HFF-Myc (cell line): Measurements from ENCODE around the gene CCDC83.

Experiments
- DNase-seq: peaks from one replicate; pipeline ENCODE4 v3.0.0-alpha.2; 2011; ENCODE audit warnings: low read depth; ENCODE audit errors: extremely low read depth
- H3K4me3 ChIP-seq: replicated peaks from 2 replicates; pipeline ENCODE4 v1.5.1; 2011; ENCODE audit warnings: low read depth, mild to moderate bottlenecking, control low read depth, low read length
- TF ChIP-seq, protein P1 (sequence below): IDR thresholded peaks from 2 replicates; pipeline ENCODE4 v1.5.1; 2012; ENCODE audit warnings: mild to moderate bottlenecking, low read depth, low read length, control low read depth; ENCODE audit errors: missing control alignments

CCDC83 gene

DNA sequence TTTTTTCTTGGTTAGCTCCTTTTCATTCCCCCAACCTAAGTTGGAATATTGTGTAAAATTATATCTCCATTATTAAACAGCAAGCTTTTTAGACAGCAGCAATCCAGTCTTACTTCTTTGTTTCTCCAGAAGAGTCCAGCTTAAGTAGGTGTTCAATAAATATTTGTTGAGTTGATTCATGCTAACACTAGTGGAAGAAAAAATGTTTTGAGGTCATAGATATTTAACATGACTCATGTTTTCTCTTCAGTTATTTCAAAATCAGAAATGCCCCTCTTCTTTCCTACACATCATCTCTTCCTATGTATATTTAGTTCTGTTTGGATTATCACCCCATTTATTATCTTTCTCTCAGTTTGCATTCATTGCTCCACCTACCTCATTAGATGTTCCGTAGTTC lies 20.3 kb downstream of the CCDC83 start:
- TF ChIP-seq, protein P1, sequence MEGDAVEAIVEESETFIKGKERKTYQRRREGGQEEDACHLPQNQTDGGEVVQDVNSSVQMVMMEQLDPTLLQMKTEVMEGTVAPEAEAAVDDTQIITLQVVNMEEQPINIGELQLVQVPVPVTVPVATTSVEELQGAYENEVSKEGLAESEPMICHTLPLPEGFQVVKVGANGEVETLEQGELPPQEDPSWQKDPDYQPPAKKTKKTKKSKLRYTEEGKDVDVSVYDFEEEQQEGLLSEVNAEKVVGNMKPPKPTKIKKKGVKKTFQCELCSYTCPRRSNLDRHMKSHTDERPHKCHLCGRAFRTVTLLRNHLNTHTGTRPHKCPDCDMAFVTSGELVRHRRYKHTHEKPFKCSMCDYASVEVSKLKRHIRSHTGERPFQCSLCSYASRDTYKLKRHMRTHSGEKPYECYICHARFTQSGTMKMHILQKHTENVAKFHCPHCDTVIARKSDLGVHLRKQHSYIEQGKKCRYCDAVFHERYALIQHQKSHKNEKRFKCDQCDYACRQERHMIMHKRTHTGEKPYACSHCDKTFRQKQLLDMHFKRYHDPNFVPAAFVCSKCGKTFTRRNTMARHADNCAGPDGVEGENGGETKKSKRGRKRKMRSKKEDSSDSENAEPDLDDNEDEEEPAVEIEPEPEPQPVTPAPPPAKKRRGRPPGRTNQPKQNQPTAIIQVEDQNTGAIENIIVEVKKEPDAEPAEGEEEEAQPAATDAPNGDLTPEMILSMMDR = no peak
- H3K4me3 ChIP-seq = no peak overlapping the region
- no peak for DNase-seq

DNA sequence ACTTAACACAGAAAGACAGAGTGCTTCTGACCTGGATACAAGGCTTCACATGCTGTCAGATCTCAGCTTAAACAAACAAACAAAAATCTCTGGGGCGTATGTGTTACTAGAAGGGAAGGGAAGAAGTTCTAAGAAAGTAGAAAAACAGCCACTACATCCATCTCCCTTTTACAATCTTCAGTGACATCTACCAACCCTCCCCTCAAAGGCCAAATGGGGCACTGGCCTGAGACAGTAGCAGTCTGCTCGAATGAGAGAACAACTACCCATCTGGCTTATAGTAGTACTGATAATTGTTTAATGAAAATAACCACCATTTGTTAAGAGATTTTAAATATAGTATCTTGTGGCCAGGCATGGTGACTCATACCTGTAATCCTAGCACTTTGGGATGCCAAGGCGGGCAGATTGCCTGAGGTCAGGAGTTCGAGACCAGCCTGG lies 29.4 kb downstream of the CCDC83 start:
- TF ChIP-seq, protein P1 = no peak
- DNase-seq = no peak
- no peak overlapping the region for H3K4me3 ChIP-seq

DNA sequence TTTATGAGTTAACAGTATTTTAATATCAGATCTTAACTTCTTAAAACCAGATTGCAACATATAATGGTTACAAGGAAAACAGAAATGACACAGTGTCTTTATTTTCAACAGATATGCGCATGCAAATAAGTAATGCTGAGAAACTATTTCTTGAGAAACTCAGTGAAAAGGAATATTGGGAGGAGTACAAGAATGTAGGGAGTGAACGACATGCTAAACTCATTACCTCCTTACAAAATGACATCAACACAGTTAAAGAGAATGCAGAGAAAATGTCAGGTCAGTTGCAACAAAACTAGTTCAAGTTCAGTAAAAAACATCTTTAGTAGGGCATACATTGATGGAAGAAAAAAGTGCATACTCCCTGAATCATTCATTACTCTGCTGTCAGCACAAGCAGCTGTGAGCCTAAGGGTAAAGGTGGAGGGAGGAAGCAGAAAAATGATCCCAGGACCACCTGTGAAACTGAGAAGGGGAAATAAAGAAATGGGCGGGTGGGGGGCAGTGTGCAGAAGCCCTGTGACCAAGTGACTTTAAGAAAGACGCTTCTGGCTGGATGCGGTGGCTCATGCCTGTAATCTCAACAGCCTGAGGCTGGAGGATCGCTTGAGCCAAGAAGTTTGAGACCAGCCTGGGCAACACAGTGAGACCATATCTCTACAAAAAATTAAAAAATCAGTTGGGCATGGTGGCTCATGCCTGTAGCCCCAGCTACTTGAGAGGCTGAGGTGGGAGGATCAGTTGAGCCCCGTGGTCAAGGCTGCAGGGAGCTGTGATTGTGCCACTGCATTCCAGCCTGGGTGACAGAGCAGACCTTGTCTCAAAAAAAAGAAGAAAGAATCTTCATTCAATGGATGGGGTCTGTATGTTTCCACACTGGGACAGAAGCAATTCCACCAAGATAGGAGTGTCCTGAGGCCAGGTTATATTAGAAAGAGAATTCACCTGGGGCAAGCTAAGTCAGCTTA lies 31.2 kb downstream of the CCDC83 start:
- DNase-seq = no peak
- TF ChIP-seq, protein P1 = no peak
- H3K4me3 ChIP-seq = no peak overlapping the region

DNA sequence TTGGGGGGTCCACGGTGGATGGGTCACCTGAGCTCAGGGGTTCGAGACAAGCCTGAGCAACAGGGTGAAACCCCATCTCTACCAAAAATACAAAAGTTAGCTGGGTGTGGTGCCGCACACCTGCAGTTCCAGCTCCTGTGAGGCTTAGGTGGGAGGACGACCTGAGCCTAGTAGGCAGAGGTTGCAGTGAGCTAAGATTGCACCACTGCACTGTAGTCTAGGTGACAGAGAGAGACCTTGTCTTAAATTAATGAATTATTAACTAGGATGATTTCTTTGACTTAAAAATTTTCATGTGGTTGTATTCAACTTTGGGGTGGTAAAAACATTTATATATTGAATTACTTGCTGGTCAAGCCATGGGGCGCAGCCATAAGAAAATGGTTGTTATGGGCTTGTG lies 33.9 kb downstream of the CCDC83 start:
- H3K4me3 ChIP-seq = no peak overlapping the region
- TF ChIP-seq, protein P1 = no peak

DNA sequence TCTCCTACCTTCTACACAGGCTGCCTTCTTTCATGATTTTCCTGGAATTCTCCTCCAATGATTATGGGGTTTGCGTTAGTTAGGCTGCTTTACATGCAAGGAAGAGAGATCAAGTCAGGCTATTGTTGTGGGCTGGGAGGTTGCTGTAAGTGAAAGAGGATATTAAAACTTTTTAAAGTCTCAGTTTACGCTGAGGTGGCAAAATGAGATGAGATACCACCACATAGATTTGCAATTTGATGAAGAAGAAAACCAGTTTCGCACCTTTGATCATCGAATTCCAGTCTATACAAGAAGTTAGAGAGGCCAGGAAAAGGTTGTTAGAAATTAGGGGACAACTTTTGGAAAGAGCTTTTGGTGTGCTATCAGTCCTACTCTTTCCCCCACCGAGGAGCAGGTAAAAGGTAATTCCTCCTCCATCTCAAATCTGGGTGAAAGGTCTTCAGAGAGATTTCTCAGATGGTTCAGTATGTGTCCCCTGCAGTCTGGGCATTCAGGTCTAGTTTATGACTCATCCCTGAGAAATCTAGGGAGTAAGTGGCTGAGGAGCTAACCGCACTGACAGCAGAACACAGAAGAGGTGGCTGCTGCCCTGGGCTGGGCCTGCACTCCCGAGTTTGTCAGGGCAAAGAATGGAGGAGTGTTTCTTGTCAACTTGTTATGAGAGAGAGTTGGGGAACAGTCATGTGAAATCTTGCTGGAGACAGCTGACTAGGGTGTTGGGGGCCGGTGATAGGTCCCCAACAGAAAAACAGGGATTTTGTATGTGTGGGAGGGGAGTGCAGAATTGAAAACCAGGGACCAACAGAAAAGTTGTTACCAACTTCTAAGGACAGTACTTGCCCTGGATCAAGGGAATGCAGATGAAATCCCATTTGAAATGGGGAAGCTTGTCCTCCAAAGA lies 34.7 kb downstream of the CCDC83 start:
- TF ChIP-seq, protein P1 = no peak
- no peak for DNase-seq
- no peak overlapping the region for H3K4me3 ChIP-seq

More for the DNA sequence above, 33.9 kb downstream of the CCDC83 start:
- DNase-seq = no peak

DNA sequence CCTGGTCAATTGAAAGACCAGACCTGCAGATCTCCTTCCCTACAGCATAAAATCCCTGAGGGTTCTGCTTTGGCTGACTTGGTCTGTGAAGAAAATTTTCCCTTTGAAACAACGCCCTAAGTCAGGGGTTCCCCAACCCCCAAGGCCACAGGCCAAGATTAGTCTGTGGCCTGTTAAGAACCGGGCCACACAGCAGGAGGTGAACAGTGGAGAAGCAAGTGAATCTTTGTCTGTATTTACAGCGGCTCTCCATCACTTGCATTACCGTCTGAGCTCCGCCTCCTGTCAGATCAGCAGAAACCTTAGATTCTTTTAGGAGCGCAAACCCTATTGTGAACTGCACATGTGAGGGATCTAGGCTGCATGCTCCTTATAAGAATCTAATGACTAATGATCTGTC lies 38.2 kb downstream of the CCDC83 start:
- no peak for DNase-seq
- TF ChIP-seq, protein P1 = no peak
- no peak overlapping the region for H3K4me3 ChIP-seq
